IPS-NIHi7 (cell line): ENCODE results near the gene RPL28.

ENCODE experiments used
- DNase-seq: peaks from one replicate; pipeline ENCODE4 v3.0.0; 2012; ENCODE audit warnings: mixed read lengths; ENCODE audit errors: extremely low spot score

The RPL28 gene

DNA sequence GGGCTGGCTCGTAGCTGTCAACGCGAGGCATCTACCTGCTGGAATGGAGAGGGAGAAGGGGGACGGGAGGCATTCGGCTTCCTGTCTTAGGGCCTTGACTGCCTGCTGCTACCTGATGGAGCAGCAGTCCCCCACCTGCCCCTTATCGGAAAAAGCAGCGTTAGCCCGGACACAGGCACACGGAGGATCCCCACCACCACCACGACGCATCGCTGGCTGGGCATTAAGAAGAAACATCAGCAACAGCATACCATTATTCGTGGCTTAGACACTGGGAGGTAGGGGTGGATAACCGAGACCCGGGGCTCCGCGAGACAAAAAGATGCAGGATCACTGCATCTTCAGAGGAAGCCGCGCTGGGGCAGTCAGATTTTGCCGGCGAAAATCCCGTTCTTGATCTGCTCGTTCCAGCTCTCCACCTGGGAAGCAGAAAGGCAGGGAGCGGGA, 32.4 kb upstream of the RPL28 start:
- DNase-seq, result no peak

DNA sequence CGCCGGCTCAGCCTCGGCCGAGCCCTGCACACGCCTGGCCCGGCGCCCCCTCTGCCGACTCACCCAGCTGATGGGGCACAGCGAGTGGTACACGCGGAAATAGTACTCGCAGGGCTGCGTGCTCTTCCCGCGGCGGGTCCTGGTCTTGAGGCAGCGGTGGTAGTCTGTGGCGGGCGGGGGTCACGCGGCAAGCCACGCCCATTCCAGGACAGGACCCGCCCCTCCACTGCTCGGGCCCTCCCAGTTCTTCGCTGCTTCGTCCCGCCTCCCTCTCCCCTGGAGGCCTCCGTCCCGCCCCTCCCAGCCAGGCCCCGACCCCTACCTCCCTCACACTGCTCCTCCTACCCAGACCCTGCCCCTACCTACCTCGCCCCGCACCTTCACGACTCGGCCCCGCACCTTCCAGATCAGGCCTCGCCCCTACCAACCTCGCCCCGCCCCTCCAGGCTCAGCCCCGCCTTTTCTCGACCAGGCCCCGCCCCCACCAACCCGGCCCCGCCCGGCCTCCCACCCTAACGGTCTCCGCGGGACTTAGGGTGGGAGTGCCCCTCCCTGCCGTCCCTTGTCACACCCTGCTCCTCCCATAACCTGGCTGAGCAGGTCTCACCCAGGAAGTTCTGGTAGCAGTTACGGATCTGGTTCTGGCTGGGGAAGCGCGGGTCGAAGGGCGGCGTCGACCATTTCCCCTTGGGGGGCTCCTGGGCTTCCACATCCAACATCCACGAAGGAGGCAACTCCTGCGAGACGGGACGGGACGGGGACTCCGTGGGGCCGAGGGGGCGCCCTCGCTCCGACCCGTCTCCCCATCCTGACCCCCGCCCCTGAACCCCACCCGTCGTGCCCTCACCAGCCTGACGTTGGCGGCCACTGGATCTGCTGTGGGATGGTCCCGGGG, 31.7 kb upstream of the RPL28 start:
- peak; percentile 91 for DNase-seq

GRCh38 chr19:55354698-55355212, 31.0 kb upstream of the RPL28 start, which contains the start of gene COX6B2:
Gene COX6B2, minus strand, starts transcription at chr19:55354719. Its CDS starts 198 bp downstream, at chr19:55354521.
- DNase-seq, result no peak

DNA sequence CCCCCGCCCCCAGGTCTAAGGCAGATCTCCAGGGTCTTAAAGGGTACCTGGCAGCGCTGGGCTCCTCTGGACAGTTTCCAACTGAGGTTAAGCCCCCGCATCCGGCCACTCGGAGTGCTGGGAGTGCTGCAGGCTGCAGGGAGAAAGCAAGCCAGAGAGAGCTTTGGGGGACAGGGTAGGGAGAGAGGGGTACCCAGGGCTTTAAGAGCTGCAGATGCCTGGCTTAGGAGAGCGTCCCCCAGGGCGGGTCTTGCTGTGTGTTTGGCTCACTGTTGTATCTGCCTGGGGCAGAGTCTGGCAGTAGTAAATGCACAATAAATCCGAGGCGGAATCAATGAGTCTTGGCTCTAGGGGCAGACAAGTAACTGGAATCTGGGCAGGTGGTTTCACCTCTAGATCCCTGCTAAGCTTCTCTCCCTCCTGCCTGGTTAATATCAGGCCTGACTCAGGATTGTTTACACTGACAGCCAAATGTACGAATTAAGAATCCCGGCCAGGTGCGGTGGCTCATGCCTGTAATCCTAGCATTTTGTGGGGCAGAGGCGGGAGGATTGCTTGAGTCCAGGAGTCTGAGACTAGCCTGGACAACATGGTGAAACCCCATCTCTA, 30.4 kb upstream of the RPL28 start:
- DNase-seq, result no peak

DNA sequence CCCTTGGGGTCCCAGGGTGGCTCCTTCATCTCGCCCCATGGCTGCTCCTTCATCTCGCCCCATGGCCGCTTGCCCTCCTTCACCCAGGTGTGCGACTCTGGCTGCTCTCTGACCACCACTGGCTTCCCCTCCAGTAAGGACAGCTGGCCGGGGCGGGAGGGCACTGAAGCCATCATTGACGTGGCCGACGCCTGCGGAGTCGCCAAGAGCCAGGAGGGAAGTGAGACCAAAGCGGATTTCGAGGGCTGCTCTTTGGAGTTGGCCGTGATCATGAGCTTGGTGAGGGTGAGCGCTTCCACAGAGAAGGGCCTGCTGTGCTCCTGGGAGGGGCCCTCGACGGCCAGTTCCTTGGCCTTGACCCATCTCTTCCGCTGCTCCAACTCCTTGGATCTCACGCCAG, 27.2 kb upstream of the RPL28 start:
- DNase-seq, result no peak

DNA sequence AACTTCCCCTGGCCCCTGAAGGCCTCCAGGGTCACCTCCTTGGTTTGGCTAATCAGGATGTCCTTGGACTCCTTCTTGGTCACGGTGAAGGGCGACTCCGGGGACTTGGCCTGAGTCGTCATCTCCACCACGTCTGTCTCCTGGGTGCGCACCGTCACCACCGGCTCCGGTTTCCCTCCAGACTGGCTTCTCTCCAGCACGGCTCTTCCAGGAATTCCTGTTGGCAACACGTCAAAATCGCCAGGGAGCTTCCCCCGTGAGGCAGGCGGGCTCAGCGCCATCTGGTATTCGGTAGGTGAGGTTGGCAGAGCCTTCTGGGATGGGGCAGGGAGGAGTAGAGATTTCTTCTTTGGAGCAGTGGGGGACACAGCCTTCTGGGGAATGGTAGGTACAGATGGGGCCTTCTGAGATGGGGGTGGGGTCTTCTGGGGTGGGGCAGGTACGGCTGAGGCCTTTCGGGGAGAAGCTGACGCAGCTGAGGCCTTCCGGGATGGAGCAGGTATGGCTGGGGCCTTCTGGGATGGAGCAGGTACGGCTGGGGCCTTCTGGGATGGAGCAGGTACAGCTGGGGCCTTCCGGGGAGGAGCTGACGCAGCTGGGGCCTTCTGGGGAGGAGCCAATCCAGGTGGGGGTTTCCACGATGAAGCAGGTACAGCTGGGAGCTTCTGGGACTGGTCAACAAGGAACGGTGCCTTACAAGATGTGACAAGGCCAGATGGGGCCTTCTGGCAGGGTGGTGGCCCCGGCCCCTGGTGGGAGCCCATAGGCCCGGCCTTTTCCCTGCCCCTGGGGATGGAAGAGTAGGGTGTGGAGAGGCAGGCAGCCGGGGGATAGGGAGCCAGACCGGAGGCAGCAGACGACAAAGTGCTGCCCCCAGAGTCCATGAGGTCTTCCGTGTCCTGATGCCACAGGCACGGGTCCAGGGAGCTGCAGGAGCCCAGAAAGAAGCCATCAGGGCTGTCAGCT, 26.5 kb upstream of the RPL28 start:
- DNase-seq, result no peak

- no peak for DNase-seq
Measured at GRCh38 chr19:55360902-55361301, 24.8 kb upstream of the RPL28 start.

DNA sequence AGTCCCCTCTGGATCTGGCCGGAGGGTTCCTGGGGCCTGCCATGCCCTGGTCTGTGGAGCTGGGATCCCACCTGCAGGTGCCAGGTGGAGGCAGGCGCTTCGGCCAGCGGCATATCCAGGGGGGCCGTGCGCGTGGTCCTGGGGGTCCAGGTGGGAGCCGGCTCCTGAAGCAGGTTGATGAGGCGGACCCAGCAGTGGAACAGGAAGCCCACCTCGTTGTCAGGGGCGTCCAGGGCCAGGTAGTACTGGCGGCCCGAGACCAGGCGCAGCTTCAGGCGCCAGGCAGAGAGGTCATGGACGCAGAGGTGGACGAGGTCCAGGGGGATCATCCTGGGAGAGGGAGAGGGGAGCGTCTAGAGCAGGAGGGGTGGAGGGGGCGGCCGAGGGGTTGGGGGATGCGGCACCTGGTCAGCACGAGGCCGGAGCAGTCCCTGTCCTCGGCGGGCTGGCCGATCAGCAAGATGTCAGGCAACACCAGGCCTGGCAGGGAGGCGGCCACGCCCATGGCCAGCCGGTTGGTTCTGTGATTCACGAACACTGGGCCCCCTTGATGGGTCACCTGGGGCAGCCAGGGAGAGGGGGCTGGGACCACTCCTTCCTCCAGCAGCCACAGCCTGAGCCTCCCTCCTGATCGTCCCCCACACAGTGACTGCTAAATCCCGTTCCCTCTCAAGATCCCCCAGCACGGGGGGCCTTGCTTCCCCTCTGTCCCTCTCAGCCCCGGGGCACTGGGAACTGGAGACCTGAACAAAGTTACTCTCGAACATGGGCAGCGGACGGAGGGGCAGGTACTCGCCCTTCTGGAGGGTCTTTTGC, 23.4 kb upstream of the RPL28 start:
- DNase-seq, result no peak

- DNase-seq, result no peak
Measured at GRCh38 chr19:55362990-55363716, 22.6 kb upstream of the RPL28 start, which contains the start of gene GARIN5B. Gene GARIN5B, minus strand, starts transcription at chr19:55363260. Its CDS starts 194 bp downstream, at chr19:55363066.

DNA sequence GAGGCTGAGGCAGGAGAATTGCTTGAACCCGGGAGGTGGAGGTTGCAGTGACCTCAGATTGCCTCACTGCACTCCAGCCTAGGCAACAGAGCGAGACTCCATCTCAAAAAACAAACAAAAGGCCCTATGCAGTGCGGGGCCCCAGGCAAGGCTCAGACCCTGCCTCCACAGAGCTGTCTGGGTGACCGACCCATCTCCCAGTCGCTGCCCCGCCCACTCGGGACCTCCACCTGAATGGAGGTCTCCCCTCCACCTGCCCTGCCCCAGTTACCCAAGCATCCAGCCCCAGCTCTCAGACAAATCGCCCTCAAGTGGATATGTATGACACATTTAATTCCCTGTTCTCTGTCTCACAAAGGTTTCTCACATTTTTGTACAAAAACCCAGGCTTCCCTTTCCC, 20.5 kb upstream of the RPL28 start:
- DNase-seq, result no peak

- no peak for DNase-seq
Measured at GRCh38 chr19:55365964-55366363, 19.8 kb upstream of the RPL28 start.

DNA sequence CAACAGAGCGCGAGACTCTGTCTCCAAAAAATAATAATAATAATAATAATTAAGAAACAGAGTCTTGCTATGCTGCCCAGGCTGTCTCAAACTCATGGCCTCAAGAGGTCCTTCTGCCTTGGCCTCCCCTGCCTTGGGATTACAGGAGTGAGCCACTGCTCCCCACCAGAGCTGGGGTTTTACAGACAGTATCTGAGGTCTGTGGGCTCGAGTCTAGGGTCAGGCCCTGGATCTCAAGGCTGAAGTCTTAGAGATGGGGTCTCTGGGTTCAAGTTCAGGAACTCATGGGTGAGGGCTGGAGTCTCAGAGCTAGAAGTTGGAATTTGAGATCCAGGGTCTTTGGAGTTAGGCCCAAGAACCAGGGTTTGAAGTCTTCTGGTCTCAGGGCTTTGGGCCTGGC, 18.9 kb upstream of the RPL28 start:
- no peak for DNase-seq

DNA sequence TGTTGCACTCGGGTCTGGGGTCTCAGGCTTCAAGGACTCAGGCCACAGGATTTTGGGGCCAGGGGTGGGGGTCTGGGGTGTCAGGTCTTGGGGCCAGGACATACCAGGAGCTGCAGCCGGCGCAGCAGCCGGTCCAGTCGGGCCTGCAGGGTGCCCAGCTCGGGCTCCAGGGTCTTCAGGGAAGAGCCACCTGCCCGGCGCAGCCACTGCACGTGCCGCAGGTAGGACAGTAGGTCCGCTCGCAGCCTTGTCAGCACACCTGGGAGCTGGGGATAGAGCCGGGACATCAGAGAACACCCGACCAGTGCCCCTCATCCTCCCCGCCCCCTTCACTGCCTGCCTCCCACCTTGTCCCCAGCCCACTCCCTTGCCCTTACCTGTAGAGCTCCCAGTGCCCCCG, 17.6 kb upstream of the RPL28 start:
- DNase-seq, result no peak

GRCh38 chr19:55368701-55369563, 16.8 kb upstream of the RPL28 start:
- DNase-seq, result peak; percentile 70

DNA sequence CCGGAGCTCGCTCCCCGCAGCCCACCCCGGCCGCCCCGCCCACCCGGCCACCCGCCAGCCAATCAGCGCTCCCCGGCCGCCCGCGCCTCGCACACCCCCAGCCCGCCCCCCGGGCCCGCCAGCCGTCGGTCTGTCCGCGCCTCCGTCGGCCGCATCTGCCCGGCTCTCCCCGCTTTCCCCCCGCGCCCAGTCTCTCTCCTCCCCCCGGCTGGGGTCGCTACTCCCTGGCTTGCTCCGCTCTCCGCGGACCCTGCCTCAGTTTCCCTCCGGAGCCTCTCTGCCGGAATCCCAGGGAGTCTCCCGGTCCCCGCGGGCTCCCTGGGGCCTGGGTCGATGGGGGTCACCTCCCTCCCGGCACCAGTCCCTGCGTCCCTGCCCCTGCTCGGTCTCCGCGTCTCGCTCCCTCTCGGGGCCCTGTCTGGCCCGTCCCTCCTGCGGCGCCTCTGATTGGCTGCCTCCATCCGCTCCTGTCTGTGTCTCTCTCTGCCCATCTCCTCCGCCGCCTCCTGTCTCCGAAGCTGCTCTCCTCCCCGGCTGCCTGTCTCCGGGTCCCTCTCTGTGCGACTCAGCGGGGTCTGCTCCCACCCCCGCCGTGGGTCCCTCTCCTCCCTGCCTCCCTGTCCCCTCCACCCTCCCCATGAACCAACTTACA, 16.0 kb upstream of the RPL28 start:
- DNase-seq, result peak; percentile 86

GRCh38 chr19:55370305-55370988, 15.3 kb upstream of the RPL28 start, which contains the start of gene IL11:
Gene IL11, minus strand, starts transcription at chr19:55370463. Its CDS starts 153 bp downstream, at chr19:55370310.
- no peak for DNase-seq

DNA sequence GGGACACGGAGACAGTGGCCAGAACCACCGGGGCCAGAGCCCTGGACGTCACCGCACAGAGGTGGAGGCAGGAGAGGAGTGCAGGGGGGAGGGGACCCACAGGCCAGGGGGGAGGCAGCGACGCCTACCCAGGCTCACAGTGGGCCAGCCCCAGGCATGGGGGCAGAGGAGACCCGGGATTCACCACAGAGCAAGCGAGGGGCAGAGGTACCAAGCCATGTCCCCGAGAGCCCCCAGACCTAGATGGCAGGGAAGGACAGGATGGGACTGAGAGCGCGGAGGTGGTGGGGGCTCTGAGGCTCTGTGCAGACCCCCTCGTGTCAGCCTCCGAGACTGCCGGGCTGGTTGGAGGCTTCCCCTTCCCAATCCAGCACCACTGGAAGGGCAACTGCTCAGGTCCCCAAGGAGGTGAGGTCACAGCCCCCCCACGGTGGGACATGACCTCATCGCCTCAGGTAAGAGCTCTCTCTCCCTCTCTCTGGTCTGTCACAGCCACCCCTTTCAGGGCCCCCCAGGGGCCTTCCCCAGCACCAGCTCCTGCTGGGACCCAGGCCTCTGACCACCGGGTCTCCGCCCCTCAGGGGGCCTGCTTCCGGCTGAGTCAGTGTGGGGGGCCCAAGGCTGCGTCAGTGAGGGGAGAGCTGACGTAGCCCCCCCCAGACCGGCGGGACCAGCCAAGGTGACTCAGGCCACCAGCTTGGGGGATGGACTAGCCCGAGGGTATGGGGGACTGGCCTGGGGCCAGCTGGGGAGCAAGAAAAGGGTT, 13.2 kb upstream of the RPL28 start:
- DNase-seq, result no peak
